Peyer's patch (tissue), 4 donors: ENCODE data around the gene TOE1.

Experiments
- POLR2A ChIP-seq, 2 donors: fragments of 450-650 bp; IDR thresholded peaks; one replicate each; pipeline ENCODE4 v1.5.1; 2017; ENCODE audit warnings: antibody characterized with exemption in 2 of 2, mild to moderate bottlenecking in 2 of 2, moderate library complexity in 2 of 2
- TF ChIP-seq, protein P1 (sequence below), 6 experiments: fragments of 450-650 bp in 4 of 6; fragments of 200-600 bp in 2 of 6; sonication (generic) in 1 of 6; IDR thresholded peaks; one replicate each; pipeline ENCODE4 v1.5.1; 2017 to 2019; ENCODE audit warnings: antibody characterized with exemption in 6 of 6, mild to moderate bottlenecking in 3 of 6, moderate library complexity in 1 of 6

DNA sequence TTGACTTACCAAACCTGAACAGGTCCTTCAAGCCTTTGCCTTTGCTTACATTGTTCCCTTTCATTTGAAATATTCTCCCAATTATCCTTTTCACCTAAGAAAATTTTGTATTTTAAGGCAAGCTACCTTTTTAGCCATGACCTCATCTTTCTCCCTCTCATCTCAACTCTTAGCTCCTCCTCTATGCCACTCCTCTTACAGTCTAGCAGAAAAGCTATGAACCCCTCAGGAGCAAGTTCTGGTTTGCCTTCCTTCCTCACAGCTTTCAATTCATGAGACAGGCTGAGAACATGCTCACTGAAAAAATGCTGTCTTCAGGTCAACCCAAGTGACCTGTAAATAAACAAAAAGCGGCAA, 8.6 kb downstream of the TOE1 start:
- no peak for TF ChIP-seq POLR2A (IDR thresholded peaks at IDR 0.05)
- TF ChIP-seq, protein P1, sequence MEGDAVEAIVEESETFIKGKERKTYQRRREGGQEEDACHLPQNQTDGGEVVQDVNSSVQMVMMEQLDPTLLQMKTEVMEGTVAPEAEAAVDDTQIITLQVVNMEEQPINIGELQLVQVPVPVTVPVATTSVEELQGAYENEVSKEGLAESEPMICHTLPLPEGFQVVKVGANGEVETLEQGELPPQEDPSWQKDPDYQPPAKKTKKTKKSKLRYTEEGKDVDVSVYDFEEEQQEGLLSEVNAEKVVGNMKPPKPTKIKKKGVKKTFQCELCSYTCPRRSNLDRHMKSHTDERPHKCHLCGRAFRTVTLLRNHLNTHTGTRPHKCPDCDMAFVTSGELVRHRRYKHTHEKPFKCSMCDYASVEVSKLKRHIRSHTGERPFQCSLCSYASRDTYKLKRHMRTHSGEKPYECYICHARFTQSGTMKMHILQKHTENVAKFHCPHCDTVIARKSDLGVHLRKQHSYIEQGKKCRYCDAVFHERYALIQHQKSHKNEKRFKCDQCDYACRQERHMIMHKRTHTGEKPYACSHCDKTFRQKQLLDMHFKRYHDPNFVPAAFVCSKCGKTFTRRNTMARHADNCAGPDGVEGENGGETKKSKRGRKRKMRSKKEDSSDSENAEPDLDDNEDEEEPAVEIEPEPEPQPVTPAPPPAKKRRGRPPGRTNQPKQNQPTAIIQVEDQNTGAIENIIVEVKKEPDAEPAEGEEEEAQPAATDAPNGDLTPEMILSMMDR (IDR thresholded peaks at IDR 0.05): no peak
